IMR-90 (cell line): ENCODE results near the gene KRT78. TPM values are rescaled to one million over a fixed set of nuclear protein-coding genes. Genes with fewer than 3 reads are reported as not detected.

ENCODE experiments used
- ATAC-seq: fragments of 200-7000 bp; cut with Tn5 transposase; 2 replicates; pipeline ENCODE4 v1.9.1; 2020; ENCODE audit warnings: low read depth, mild to moderate bottlenecking, moderate library complexity
- BruUV-seq: library from RNA; stranded (reverse); fragments of 400-500 nt; replicated peaks from 2 replicates; lab custom pipeline; 2021; lab: Mats Ljungman, UMichigan
- CTCF ChIA-PET: fragments of 300-600 bp; formaldehyde crosslinking; extraction: SDS; loops from one replicate; lab custom pipeline; 2021; ENCODE audit warnings: antibody characterized with exemption; lab: Yijun Ruan, JAX
- POLR2A ChIA-PET: fragments of 300-600 bp; sonication (Branson Sonifier 250); formaldehyde crosslinking; loops from one replicate; lab custom pipeline; 2022; ENCODE audit warnings: antibody characterized with exemption; ENCODE audit not compliant: unreplicated experiment; lab: Charles Lee
- DNase-seq: peaks from one replicate; pipeline ENCODE4 v3.0.0; 2013
- H2AFZ ChIP-seq: replicated peaks from 2 replicates; pipeline ENCODE3; 2013; ENCODE audit warnings: low read length, mild to moderate bottlenecking; ENCODE audit not compliant: poor library complexity
- H2AK5ac ChIP-seq: 2 replicates; pipeline ENCODE4 v1.6.1; 2013; ENCODE audit warnings: low read depth, low read length, inconsistent platforms
- H2AK9ac ChIP-seq: replicated peaks from 2 replicates; pipeline ENCODE3; 2013; ENCODE audit warnings: mild to moderate bottlenecking, low read depth, low read length, moderate library complexity; ENCODE audit not compliant: poor library complexity
- H2BK120ac ChIP-seq: 2 replicates; pipeline ENCODE4 v1.6.1; 2013; ENCODE audit warnings: low read depth, low read length, inconsistent platforms
- H2BK15ac ChIP-seq: 3 replicates; pipeline ENCODE4 v1.6.1; 2013; ENCODE audit warnings: low read depth, low read length, inconsistent platforms
- H2BK20ac ChIP-seq: 2 replicates; pipeline ENCODE4 v1.6.1; 2013; ENCODE audit warnings: low read depth, mild to moderate bottlenecking, inconsistent platforms, low read length, moderate library complexity
- H2BK5ac ChIP-seq: 2 replicates; pipeline ENCODE4 v1.6.1; 2013; ENCODE audit warnings: mild to moderate bottlenecking, low read depth, low read length, inconsistent platforms; ENCODE audit not compliant: poor library complexity, severe bottlenecking
- H3K14ac ChIP-seq: replicated peaks from 2 replicates; pipeline ENCODE4 v1.6.1; 2013; ENCODE audit warnings: low read depth, low read length, inconsistent platforms
- H3K18ac ChIP-seq: 2 replicates; pipeline ENCODE4 v1.6.1; 2013; ENCODE audit warnings: low read depth, low read length, control low read depth
- H3K23ac ChIP-seq: 2 replicates; pipeline ENCODE4 v1.6.1; 2013; ENCODE audit warnings: low read depth, low read length, inconsistent platforms
- H3K27ac ChIP-seq: 2 replicates; pipeline ENCODE4 v1.5.1; 2013; ENCODE audit warnings: mild to moderate bottlenecking, control low read depth, low read length; ENCODE audit not compliant: insufficient read depth
- H3K27me3 ChIP-seq: 2 replicates; pipeline ENCODE4 v1.6.1; 2013; ENCODE audit warnings: low read length; ENCODE audit not compliant: control insufficient read depth, insufficient read depth
- H3K36me3 ChIP-seq: 2 replicates; pipeline ENCODE4 v1.6.1; 2013; ENCODE audit warnings: low read length, mixed read lengths; ENCODE audit not compliant: control insufficient read depth, insufficient read depth
- H3K4ac ChIP-seq: 2 replicates; pipeline ENCODE4 v1.6.1; 2013; ENCODE audit warnings: low read depth, low read length, inconsistent platforms
- H3K4me1 ChIP-seq: 2 replicates; pipeline ENCODE4 v1.6.1; 2013; ENCODE audit warnings: low read length, mixed read lengths; ENCODE audit not compliant: control insufficient read depth, insufficient read depth
- H3K4me2 ChIP-seq: 2 replicates; pipeline ENCODE4 v1.6.1; 2013; ENCODE audit warnings: low read depth, mild to moderate bottlenecking, control low read depth, low read length, moderate library complexity
- H3K4me3 ChIP-seq: 2 replicates; pipeline ENCODE4 v1.5.1; 2013; ENCODE audit warnings: low read depth, mild to moderate bottlenecking, control low read depth, low read length, moderate library complexity; ENCODE audit not compliant: insufficient read depth
- H3K56ac ChIP-seq: 2 replicates; pipeline ENCODE4 v1.6.1; 2013; ENCODE audit warnings: low read length, inconsistent platforms; ENCODE audit not compliant: insufficient read depth; ENCODE audit errors: extremely low read depth
- H3K79me1 ChIP-seq, 2 experiments: 2 replicates each; pipeline ENCODE4 v1.6.1; 2013; ENCODE audit warnings: low read length in 2 of 2, inconsistent platforms in 1 of 2, low read depth in 1 of 2
- H3K9ac ChIP-seq: 2 replicates; pipeline ENCODE4 v1.6.1; 2013; ENCODE audit warnings: low read depth, low read length, control low read depth
- H3K9me1 ChIP-seq: 2 replicates; pipeline ENCODE4 v1.6.1; 2013; ENCODE audit warnings: low read length, inconsistent platforms; ENCODE audit not compliant: insufficient read depth
- H3K9me3 ChIP-seq: 2 replicates; pipeline ENCODE4 v1.6.1; 2013; ENCODE audit warnings: low read length; ENCODE audit not compliant: control insufficient read depth, insufficient read depth
- H4K20me1 ChIP-seq: 2 replicates; pipeline ENCODE4 v1.6.1; 2013; ENCODE audit warnings: low read length, inconsistent platforms; ENCODE audit not compliant: insufficient read depth
- H4K5ac ChIP-seq: 2 replicates; pipeline ENCODE4 v1.6.1; 2013; ENCODE audit warnings: mild to moderate bottlenecking, low read depth, low read length, control low read depth
- H4K8ac ChIP-seq, 2 experiments: 2 replicates each; pipeline ENCODE4 v1.6.1; 2013; ENCODE audit warnings: low read depth in 2 of 2, low read length in 2 of 2, control low read depth in 1 of 2, inconsistent platforms in 1 of 2
- H4K91ac ChIP-seq: 2 replicates; pipeline ENCODE4 v1.6.1; 2013; ENCODE audit warnings: low read depth, low read length, inconsistent platforms; ENCODE audit not compliant: insufficient read depth
- BHLHE40 ChIP-seq: fragments of 150-350 bp; IDR thresholded peaks from 2 replicates; pipeline ENCODE4 v1.6.1; 2016; ENCODE audit warnings: mild to moderate bottlenecking, low read depth, low read length
- CEBPB ChIP-seq: IDR thresholded peaks from 2 replicates; pipeline ENCODE4 v1.6.1; 2012; ENCODE audit warnings: low read depth, low read length, improper control_type of control experiment
- CTCF ChIP-seq: conservative IDR thresholded peaks from 2 replicates; pipeline ENCODE4 v1.5.1; 2012; ENCODE audit warnings: mild to moderate bottlenecking, low read depth, low read length, improper control_type of control experiment
- FOS ChIP-seq: fragments of 150-350 bp; IDR thresholded peaks from 2 replicates; pipeline ENCODE4 v1.6.1; 2016; ENCODE audit warnings: low read depth, low read length
- MAFK ChIP-seq: IDR thresholded peaks from 2 replicates; pipeline ENCODE4 v1.6.1; 2012; ENCODE audit warnings: low read depth, low read length, improper control_type of control experiment
- MXI1 ChIP-seq: IDR thresholded peaks from 2 replicates; pipeline ENCODE4 v1.6.1; 2012; ENCODE audit warnings: low read depth, mild to moderate bottlenecking, low read length, moderate library complexity, borderline replicate concordance
- RAD21 ChIP-seq: IDR thresholded peaks from 2 replicates; pipeline ENCODE4 v1.6.1; 2012; ENCODE audit warnings: low read length, improper control_type of control experiment
- RCOR1 ChIP-seq: IDR thresholded peaks from 2 replicates; pipeline ENCODE4 v1.6.1; 2012; ENCODE audit warnings: mild to moderate bottlenecking, low read length, improper control_type of control experiment; ENCODE audit not compliant: insufficient replicate concordance
- SMC3 ChIP-seq: fragments of 150-350 bp; IDR thresholded peaks from 2 replicates; pipeline ENCODE4 v1.6.1; 2016; ENCODE audit warnings: low read depth, mild to moderate bottlenecking, antibody characterized with exemption, low read length, moderate library complexity
- USF2 ChIP-seq: fragments of 150-350 bp; IDR thresholded peaks from 2 replicates; pipeline ENCODE4 v1.6.1; 2017; ENCODE audit warnings: mild to moderate bottlenecking, antibody characterized with exemption, low read length, low read depth
- WGBS, 2 experiments: methylation state at CpG; one replicate each; pipeline versions ENCODE4 v1.1.5 to v1.1.7; 2013; ENCODE audit warnings: missing lambda C conversion rate in 2 of 2; ENCODE audit not compliant: insufficient read length in 1 of 2; ENCODE audit errors: extremely low coverage in 2 of 2; 5-methylcytosine and 5-hydroxymethylcytosine counted together
- dilution Hi-C: fragments of 300-500 bp; cut with HindIII; formaldehyde crosslinking; loops from one replicate; pipeline ENCODE4 v1.14.3; 2018; ENCODE audit warnings: low sequenced_read_pairs; ENCODE audit not compliant: unreplicated experiment
- in situ Hi-C: fragments of 300-500 bp; cut with MboI; formaldehyde crosslinking; loops from 3 replicates; pipeline ENCODE4 v1.14.3; 2019; ENCODE audit warnings: low sequenced_read_pairs, inconsistent platforms, mixed read lengths
- intact Hi-C: fragments of 100-400 bp; cut with micrococcal nuclease; formaldehyde crosslinking; loops from 2 replicates; pipeline ENCODE4 v1.10.0; 2022
- polyA plus RNA-seq, 3 experiments: library from polyadenylated mRNA; depleted of rRNA; stranded (reverse); fragments of >200 nt; gene quantifications; 2 replicates each; pipeline ENCODE4 v1.2.3, GENCODE V29; 2012; ENCODE audit warnings: low replicate concordance in 1 of 3
- total RNA-seq: library from RNA; depleted of rRNA; stranded (reverse); fragments of >200 nt; gene quantifications from 2 replicates; pipeline ENCODE4 v1.2.3, GENCODE V29; 2012

KRT78 gene
- total and polyA plus RNA-seq, 2 of the 4 experiments (the other 2 are of a cell fraction): not detected

GRCh38 chr12:52788192-52788875, 60.5 kb downstream of the KRT78 start:
- in situ Hi-C loops: no loop called here
- ATAC-seq: no peak
- no peak overlapping the region for H2BK15ac ChIP-seq

More at GRCh38 chr12:52788192-52788875, 60.5 kb downstream of the KRT78 start:
- no peak overlapping the region for H4K8ac ChIP-seq
- no peak overlapping the region for H2BK120ac ChIP-seq
- no peak overlapping the region for H3K4ac ChIP-seq
- H3K14ac ChIP-seq: no peak overlapping the region
- H3K56ac ChIP-seq: no peak overlapping the region
- no peak for DNase-seq
- H3K4me3 ChIP-seq: no peak overlapping the region
- WGBS, 2 experiments: no CpG with 5 or more reads among the region's 6 CpGs
- no peak overlapping the region for H3K9ac ChIP-seq
- H2BK5ac ChIP-seq: no peak overlapping the region
- BruUV-seq: no TSS peak
- H3K18ac ChIP-seq: no peak overlapping the region
- no peaks in the 10 kb centered on the region for H3K9me3 ChIP-seq
- no peak overlapping the region for H3K27ac ChIP-seq
- ChIA-PET CTCF (no interaction called here), POLR2A (no interaction called here)
- no peaks in the 10 kb centered on the region for H4K20me1 ChIP-seq
- H2AFZ ChIP-seq: no peak overlapping the region
- H3K4me1 ChIP-seq: no peaks in the 10 kb centered on the region
- TF ChIP-seq SMC3 (no peak), FOS (no peak), RAD21 (no peak), BHLHE40 (no peak), CEBPB (no peak), MAFK (no peak), CTCF (no peak), USF2 (no peak), RCOR1 (no peak), MXI1 (no peak)
- H3K23ac ChIP-seq: no peak overlapping the region
- H3K4me2 ChIP-seq: no peak overlapping the region
- intact Hi-C loops: no loop called here
- H3K9me1 ChIP-seq: no peaks in the 10 kb centered on the region
- no peak overlapping the region for H2AK5ac ChIP-seq
- H3K79me1 ChIP-seq: no peaks in the 10 kb centered on the region
- no peak overlapping the region for H4K91ac ChIP-seq
- no peak overlapping the region for H2AK9ac ChIP-seq
- dilution Hi-C loops: no loop called here
- H4K5ac ChIP-seq: no peak overlapping the region
- no peak overlapping the region for H2BK20ac ChIP-seq
- H3K36me3 ChIP-seq: no peaks in the 10 kb centered on the region
- peaks cover 49% of the 10 kb centered on the region for H3K27me3 ChIP-seq
